T-cell (primary cell): ENCODE measurements around the gene SCFD2. TPM values are rescaled to one million over a fixed set of nuclear protein-coding genes. Genes with fewer than 3 reads are reported as not detected.

ENCODE experiments used
- ATAC-seq, 4 experiments: fragments of 200-7000 bp in 3 of 4; fragments of 150-1000 bp in 1 of 4; cut with Tn5 transposase; replicated peaks in 1 of 4; 1 replicate in 3 of 4; 2 replicates in 1 of 4; pipeline ENCODE4 v1.10.0; 2021; ENCODE audit warnings: moderate library complexity in 3 of 4, mild to moderate bottlenecking in 2 of 4, moderate number of reproducible peaks in 1 of 4
- CTCF ChIA-PET, 2 donors: fragments of 300-600 bp; sonication (Branson Sonifier 250); formaldehyde crosslinking; loops; one replicate each; lab custom pipeline; 2022; ENCODE audit warnings: antibody characterized with exemption in 2 of 2; lab: Charles Lee
- POLR2A ChIA-PET, 2 donors: fragments of 300-600 bp; sonication (Branson Sonifier 250); formaldehyde crosslinking; loops; one replicate each; lab custom pipeline; 2022; ENCODE audit warnings: antibody characterized with exemption in 2 of 2; lab: Charles Lee
- DNase-seq, 35 experiments: peaks; one replicate each; pipeline versions ENCODE4 v3.0.0 to v3.0.0-alpha.2; 2013 to 2023
- H3K27ac ChIP-seq: one replicate; pipeline ENCODE4 v1.5.1; 2013; ENCODE audit warnings: low read length
- H3K27me3 ChIP-seq, 2 experiments: replicated peaks in 1 of 2; 1 replicate in 1 of 2; 2 replicates in 1 of 2; pipeline versions ENCODE4 v1.6.1 to v1.7.0; 2013; ENCODE audit warnings: low read length in 1 of 2, mixed read lengths in 1 of 2; ENCODE audit not compliant: control insufficient read depth in 2 of 2, insufficient read depth in 2 of 2; ENCODE audit errors: extremely low read depth in 1 of 2
- H3K36me3 ChIP-seq, 2 donors: 1 replicate in 1 of 2; 2 replicates in 1 of 2; pipeline versions ENCODE4 v1.6.1 to v1.7.0; 2013; ENCODE audit warnings: low read length in 1 of 2; ENCODE audit not compliant: control insufficient read depth in 2 of 2, insufficient read depth in 1 of 2; ENCODE audit errors: extremely low read depth in 1 of 2
- H3K4me1 ChIP-seq, 2 experiments: 1 replicate in 1 of 2; 2 replicates in 1 of 2; pipeline versions ENCODE4 v1.6.1 to v1.7.0; 2013; ENCODE audit warnings: low read length in 2 of 2, mixed read lengths in 1 of 2; ENCODE audit not compliant: insufficient read depth in 2 of 2, control insufficient read depth in 1 of 2; ENCODE audit errors: extremely low read depth in 1 of 2
- H3K4me3 ChIP-seq, 2 donors: 1 replicate in 1 of 2; 2 replicates in 1 of 2; pipeline versions ENCODE4 v1.5.1 to v1.7.0; 2013; ENCODE audit warnings: mild to moderate bottlenecking in 2 of 2, low read length in 1 of 2, moderate library complexity in 1 of 2; ENCODE audit not compliant: control insufficient read depth in 1 of 2; ENCODE audit errors: extremely low read depth in 1 of 2
- H3K9me3 ChIP-seq: 2 replicates; pipeline ENCODE4 v1.7.0; 2013
- H3K27ac Mint-ChIP-seq, 2 donors: one replicate each; pipeline ENCODE4 v1.8.0; 2020 to 2021; ENCODE audit warnings: mild to moderate bottlenecking in 2 of 2, mixed read lengths in 2 of 2
- H3K27me3 Mint-ChIP-seq, 2 donors: one replicate each; pipeline ENCODE4 v1.8.0; 2021 to 2022; ENCODE audit warnings: mixed read lengths in 2 of 2
- H3K36me3 Mint-ChIP-seq: one replicate; pipeline ENCODE4 v1.8.0; 2021; ENCODE audit warnings: mixed read lengths
- H3K4me1 Mint-ChIP-seq, 3 donors: one replicate each; pipeline ENCODE4 v1.8.0; 2020 to 2022; ENCODE audit warnings: mixed read lengths in 3 of 3, mild to moderate bottlenecking in 1 of 3
- H3K4me3 Mint-ChIP-seq, 3 donors: one replicate each; pipeline ENCODE4 v1.8.0; 2020 to 2022; ENCODE audit warnings: mild to moderate bottlenecking in 3 of 3, mixed read lengths in 3 of 3, moderate library complexity in 3 of 3
- H3K9me3 Mint-ChIP-seq, 3 donors: one replicate each; pipeline ENCODE4 v1.8.0; 2020 to 2022; ENCODE audit warnings: mixed read lengths in 3 of 3
- WGBS: methylation state at CpG from one replicate; pipeline ENCODE4 v1.1.5; 2013; ENCODE audit warnings: missing lambda C conversion rate; ENCODE audit not compliant: insufficient coverage; 5-methylcytosine and 5-hydroxymethylcytosine counted together
- total RNA-seq, 35 experiments: library from RNA in 6 of 35; stranded (reverse) in 6 of 35; fragments of 120-200 nt in 1 of 35; gene quantifications; one replicate each; pipeline versions ENCODE4 v1.2.1 to v1.2.4 and lab custom pipeline; 2013 to 2026

SCFD2 gene
- total RNA-seq, 5 donors from 2014 or later (not counting 1 experiment from before 2014, with no cell fraction given): 19.0 to 28.9 (median 21.8) TPM

- DNase-seq (no peak), ATAC-seq (no peak)
- Histone ChIP-seq H3K36me3 (no peaks in the 10 kb centered on the region), H3K9me3 (no peaks in the 10 kb centered on the region), H3K4me1 (no peaks in the 10 kb centered on the region), H3K4me3 (no peak overlapping the region), H3K27me3 (no peaks in the 10 kb centered on the region), H3K27ac (no peak overlapping the region)
- no peak overlapping the region for H3K27ac Mint-ChIP-seq
- no peaks in the 10 kb centered on the region for H3K9me3 Mint-ChIP-seq
- H3K4me3 Mint-ChIP-seq: no peak overlapping the region
- no CpG with 5 or more reads among the region's 2 CpGs for WGBS
- CTCF ChIA-PET: no interaction called here
- no peaks in the 10 kb centered on the region for H3K27me3 Mint-ChIP-seq
- peaks cover 0 to 5% (median 0%) of the 10 kb centered on the region in 3 donors for H3K4me1 Mint-ChIP-seq
- POLR2A ChIA-PET: no interaction called here
- peaks cover 20% of the 10 kb centered on the region for H3K36me3 Mint-ChIP-seq
Observed at GRCh38 chr4:53022513-53023100, 343.3 kb downstream of the SCFD2 start.

GRCh38 chr4:53021754-53022512 lies 343.9 kb downstream of the SCFD2 start:
- Histone ChIP-seq H3K36me3 (no peaks in the 10 kb centered on the region), H3K4me3 (no peak overlapping the region), H3K27me3 (no peaks in the 10 kb centered on the region), H3K27ac (no peak overlapping the region), H3K9me3 (no peaks in the 10 kb centered on the region), H3K4me1 (no peaks in the 10 kb centered on the region)
- POLR2A ChIA-PET: no interaction called here
- DNase-seq (no peak), ATAC-seq (no peak)
- Mint-ChIP-seq H3K9me3 (no peaks in the 10 kb centered on the region), H3K27me3 (no peaks in the 10 kb centered on the region), H3K27ac (no peak overlapping the region), H3K4me3 (no peak overlapping the region), H3K4me1 (peaks cover 0 to 5% (median 0%) of the 10 kb centered on the region in 3 donors), H3K36me3 (peaks cover 16% of the 10 kb centered on the region)
- WGBS: 100% methylated on average over 1 of the region's 2 CpGs
- CTCF ChIA-PET: no interaction called here

GRCh38 chr4:53019485-53020382 lies 346.1 kb downstream of the SCFD2 start:
- no peak overlapping the region for H3K27ac Mint-ChIP-seq
- H3K4me1 ChIP-seq: no peaks in the 10 kb centered on the region
- no peaks in the 10 kb centered on the region for H3K36me3 ChIP-seq
- ChIA-PET CTCF (no interaction called here), POLR2A (interaction anchor here in 1 of 2 donors (0.6 kb wide), 1 partner anchor 452 kb away, joined by 3 read pairs; no protein-coding TSS in a partner anchor)
- DNase-seq (no peak), ATAC-seq (no peak)
- 57% methylated on average over 2 of the region's 6 CpGs for WGBS
- no peaks in the 10 kb centered on the region for H3K27me3 Mint-ChIP-seq
- H3K4me3 ChIP-seq: no peak overlapping the region
- H3K27ac ChIP-seq: no peak overlapping the region
- no peaks in the 10 kb centered on the region for H3K9me3 Mint-ChIP-seq
- no peaks in the 10 kb centered on the region for H3K9me3 ChIP-seq
- no peaks in the 10 kb centered on the region for H3K27me3 ChIP-seq
- H3K4me3 Mint-ChIP-seq: no peak overlapping the region
- peaks cover 9% of the 10 kb centered on the region for H3K36me3 Mint-ChIP-seq
- H3K4me1 Mint-ChIP-seq: peaks cover 0 to 12% (median 0%) of the 10 kb centered on the region in 3 donors

- H3K36me3 ChIP-seq: no peaks in the 10 kb centered on the region
- Mint-ChIP-seq H3K36me3 (peaks cover 3% of the 10 kb centered on the region), H3K27ac (no peak overlapping the region), H3K4me1 (peaks cover 7 to 25% (median 11%) of the 10 kb centered on the region in 3 donors), H3K9me3 (no peaks in the 10 kb centered on the region), H3K27me3 (no peaks in the 10 kb centered on the region), H3K4me3 (no peak overlapping the region)
- ATAC-seq: no peak
- H3K9me3 ChIP-seq: no peaks in the 10 kb centered on the region
- no peak overlapping the region for H3K27ac ChIP-seq
- POLR2A ChIA-PET: no interaction called here
- CTCF ChIA-PET: no interaction called here
- no peak for DNase-seq
- peaks cover 0 to 3% of the 10 kb centered on the region in 2 experiments for H3K4me1 ChIP-seq
- H3K27me3 ChIP-seq: no peaks in the 10 kb centered on the region
- 100% methylated on average over 2 of the region's 3 CpGs for WGBS
- H3K4me3 ChIP-seq: no peak overlapping the region
Observed at GRCh38 chr4:53018471-53018870, 347.4 kb downstream of the SCFD2 start.

- ATAC-seq (no peak), DNase-seq (no peak)
- Histone ChIP-seq H3K9me3 (no peaks in the 10 kb centered on the region), H3K36me3 (no peaks in the 10 kb centered on the region), H3K27me3 (no peaks in the 10 kb centered on the region), H3K27ac (no peak overlapping the region), H3K4me3 (no peak overlapping the region), H3K4me1 (peaks cover 0 to 21% of the 10 kb centered on the region in 2 experiments)
- ChIA-PET CTCF (interaction anchor here in 1 of 2 donors (0.6 kb wide), 1 partner anchor 707 kb away, joined by 5 read pairs; no protein-coding TSS in a partner anchor), POLR2A (interaction anchor here in 1 of 2 donors (0.7 kb wide), 1 partner anchor 8 kb away, joined by 4 read pairs; no protein-coding TSS in a partner anchor)
- H3K27ac Mint-ChIP-seq: no peak overlapping the region
- H3K4me3 Mint-ChIP-seq: no peak overlapping the region
- H3K9me3 Mint-ChIP-seq: no peaks in the 10 kb centered on the region
- no CpG with 5 or more reads among the region's 5 CpGs for WGBS
- H3K27me3 Mint-ChIP-seq: no peaks in the 10 kb centered on the region
- peaks cover 29 to 43% (median 33%) of the 10 kb centered on the region in 3 donors for H3K4me1 Mint-ChIP-seq
- H3K36me3 Mint-ChIP-seq: no peaks in the 10 kb centered on the region
Observed at GRCh38 chr4:53016099-53016820, 349.6 kb downstream of the SCFD2 start.
